ENCODE measurements around the gene CLCN7.

Gene CLCN7

GRCh38 chr16:1395444-1396031 is 79.3 kb downstream of the CLCN7 start:
- no peak overlapping the region for H3K4me3 ChIP-seq (ENCODE audit: severe bottlenecking)
- ATAC-seq (ENCODE audit: low read depth) (no peak), DNase-seq (ENCODE audit: low spot score) (no peak)
- no peak for TF ChIP-seq CTCF (IDR thresholded peaks at IDR 0.05; ENCODE audit: poor library complexity, severe bottlenecking)
- H3K9me3 ChIP-seq (ENCODE audit: severe bottlenecking) = no peaks in the 10 kb centered on the region
- no peaks in the 10 kb centered on the region for H3K27me3 ChIP-seq (ENCODE audit: insufficient read depth, poor library complexity, severe bottlenecking)
- no peaks in the 10 kb centered on the region for H3K36me3 ChIP-seq (ENCODE audit: low read depth)
- H3K27ac ChIP-seq (ENCODE audit: poor library complexity, severe bottlenecking) = no peak overlapping the region
- no peaks in the 10 kb centered on the region for H3K4me1 ChIP-seq (ENCODE audit: insufficient read depth, poor library complexity, severe bottlenecking)

Measured in RWPE2 (cell line).